GM19239 (cell line): Measurements from ENCODE around the gene CCNL2.
"Not testable (repeated sequence)": the region's sequence is repeated elsewhere in the genome, so short reads cannot be mapped to it uniquely, and the experiment has no call there.

Experiments
- DNase-seq: peaks from one replicate; pipeline ENCODE4 v3.0.0; 2011; ENCODE audit warnings: low spot score; ENCODE audit not compliant: insufficient read length
- FAIRE-seq: peaks from 2 replicates; lab custom pipeline; 2011; peaks lifted over from hg19 to GRCh38; lab: Jason Lieb, UNC

CCNL2 gene

GRCh38 chr1:1399187-1399871 lies at the start of gene CCNL2:
TSS of gene CCNL2 (minus strand) at chr1:1399335. CDS start at chr1:1399306, 29 bp downstream.
- FAIRE-seq, result peak; percentile 89
- DNase-seq, result peak; percentile 98

GRCh38 chr1:1446631-1447030 lies 47.5 kb upstream of the CCNL2 start:
- DNase-seq, FAIRE-seq: not testable (repeated sequence)

GRCh38 chr1:1442069-1442770 lies 43.1 kb upstream of the CCNL2 start:
- no peak for DNase-seq
- no peak for FAIRE-seq

GRCh38 chr1:1441002-1441888 lies 42.1 kb upstream of the CCNL2 start:
- FAIRE-seq, result no peak
- DNase-seq, result peak; percentile 93

DNA sequence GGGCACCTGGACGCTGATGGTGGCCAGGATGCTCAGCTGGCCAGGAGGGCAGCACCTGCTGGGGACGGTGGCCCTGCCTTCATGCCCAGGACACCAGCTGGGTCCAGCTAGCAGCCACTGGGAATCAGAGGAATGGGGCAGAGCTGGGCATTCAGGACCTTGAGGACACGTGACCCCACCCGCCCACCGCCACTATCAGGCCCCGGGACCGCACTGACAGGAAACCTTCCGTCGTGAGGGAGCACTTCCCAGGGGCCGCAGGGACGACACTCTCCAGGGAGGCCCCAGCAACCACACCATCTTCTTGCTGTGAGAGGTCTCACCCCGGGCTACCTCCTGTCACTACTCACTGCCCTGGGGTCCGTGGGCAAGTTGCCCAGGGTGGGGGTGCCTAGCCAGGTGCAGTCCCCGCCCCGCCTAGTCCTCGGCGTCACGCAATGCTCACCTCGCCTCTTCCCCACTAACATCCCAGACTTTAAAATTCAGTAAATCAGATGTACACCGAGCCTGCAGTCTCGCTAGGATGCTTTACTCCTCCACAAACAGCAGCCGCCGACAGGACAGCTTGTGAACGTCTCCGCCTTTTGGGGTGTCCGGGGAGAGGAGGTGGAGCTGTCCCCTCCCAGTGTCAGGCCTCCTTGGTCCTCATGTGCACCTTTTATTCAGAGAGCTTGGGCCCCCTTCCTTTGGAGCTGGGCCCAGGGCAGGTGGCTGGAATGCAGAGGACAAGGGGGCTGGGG lies 41.3 kb upstream of the CCNL2 start:
- DNase-seq (peak; percentile 26), FAIRE-seq (no peak)

DNA sequence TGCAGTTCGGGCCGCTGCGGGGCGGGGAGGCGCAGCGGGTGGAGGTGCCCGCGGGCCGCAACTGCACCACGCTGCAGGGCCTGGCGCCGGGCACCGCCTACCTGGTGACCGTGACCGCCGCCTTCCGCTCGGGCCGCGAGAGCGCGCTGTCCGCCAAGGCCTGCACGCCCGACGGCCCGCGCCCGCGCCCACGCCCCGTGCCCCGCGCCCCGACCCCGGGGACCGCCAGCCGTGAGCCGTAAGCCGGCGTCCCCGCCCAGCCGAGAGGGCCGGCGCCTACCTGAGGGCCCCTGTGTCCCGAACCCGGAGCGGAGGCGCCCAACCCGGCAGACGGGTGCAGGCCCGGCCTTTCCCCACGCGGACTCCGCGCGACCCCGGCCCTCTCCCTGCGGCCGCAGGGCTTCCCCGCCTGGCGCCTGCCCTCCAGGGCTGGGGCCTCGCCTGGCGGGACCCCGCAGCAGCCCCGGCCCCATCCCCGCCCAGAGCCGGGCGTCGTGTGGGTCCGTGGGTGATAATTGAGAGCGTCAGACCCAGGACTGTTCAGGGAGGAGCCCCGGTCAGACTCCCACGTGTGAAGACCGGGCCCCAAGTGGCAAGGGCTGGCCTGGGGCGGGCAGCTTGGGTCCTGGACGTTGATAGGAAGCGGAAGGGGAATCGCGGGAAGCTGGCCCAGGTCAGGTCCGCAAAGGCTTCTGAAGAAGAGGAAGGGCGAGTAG lies 40.6 kb upstream of the CCNL2 start:
- FAIRE-seq, result no peak

GRCh38 chr1:1438531-1439381 lies 39.6 kb upstream of the CCNL2 start:
- FAIRE-seq, result no peak
- DNase-seq, result no peak

More for the DNA sequence above, 40.6 kb upstream of the CCNL2 start:
- DNase-seq, result no peak

GRCh38 chr1:1437904-1438376 lies 38.8 kb upstream of the CCNL2 start:
- DNase-seq, result peak; percentile 100
- peak; percentile 92 for FAIRE-seq

DNA sequence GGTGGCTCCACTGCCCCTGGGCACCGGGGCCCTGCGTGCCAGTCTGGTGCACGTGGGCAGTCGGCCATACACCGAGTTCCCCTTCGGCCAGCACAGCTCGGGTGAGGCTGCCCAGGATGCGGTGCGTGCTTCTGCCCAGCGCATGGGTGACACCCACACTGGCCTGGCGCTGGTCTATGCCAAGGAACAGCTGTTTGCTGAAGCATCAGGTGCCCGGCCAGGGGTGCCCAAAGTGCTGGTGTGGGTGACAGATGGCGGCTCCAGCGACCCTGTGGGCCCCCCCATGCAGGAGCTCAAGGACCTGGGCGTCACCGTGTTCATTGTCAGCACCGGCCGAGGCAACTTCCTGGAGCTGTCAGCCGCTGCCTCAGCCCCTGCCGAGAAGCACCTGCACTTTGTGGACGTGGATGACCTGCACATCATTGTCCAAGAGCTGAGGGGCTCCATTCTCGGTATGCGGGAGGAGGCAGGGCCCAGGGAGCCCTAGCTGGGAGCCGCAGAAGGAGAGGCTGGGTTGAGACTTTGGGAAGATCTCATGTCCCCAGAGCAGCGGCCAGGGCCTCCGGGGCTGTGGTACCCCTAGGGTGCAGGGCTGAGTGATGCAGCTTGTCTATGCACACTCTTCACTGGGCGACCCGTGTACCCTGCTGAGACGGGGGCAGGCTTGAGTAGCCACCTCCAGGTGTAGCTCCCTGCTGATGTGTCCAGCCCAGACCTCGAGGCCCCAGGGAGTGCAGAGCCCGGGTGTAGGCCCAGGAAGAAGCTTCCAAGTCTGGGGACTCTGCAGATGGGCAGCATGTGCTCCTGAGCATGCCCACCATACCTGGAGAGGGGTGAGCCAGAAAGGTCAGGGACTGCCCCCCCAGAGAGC lies 38.1 kb upstream of the CCNL2 start:
- FAIRE-seq (no peak), DNase-seq (peak; percentile 33)

DNA sequence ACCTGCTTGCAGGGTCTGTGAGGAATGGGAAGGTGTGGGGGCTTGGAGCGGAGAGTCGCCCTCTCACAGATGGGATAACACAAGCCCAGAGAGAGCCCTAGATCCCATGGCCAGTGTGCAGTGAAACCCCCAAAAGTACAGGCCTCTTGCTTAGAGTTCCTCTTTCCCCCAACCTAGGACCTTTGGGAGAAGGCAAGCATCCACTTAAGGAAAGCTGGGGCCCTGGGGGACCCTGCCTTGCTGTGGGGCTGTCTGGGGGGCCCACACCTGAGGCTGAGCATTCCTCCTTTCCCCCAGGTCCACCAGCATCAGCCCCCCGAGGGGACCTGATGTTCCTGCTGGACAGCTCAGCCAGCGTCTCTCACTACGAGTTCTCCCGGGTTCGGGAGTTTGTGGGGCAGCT lies 37.5 kb upstream of the CCNL2 start:
- DNase-seq (no peak), FAIRE-seq (no peak)

GRCh38 chr1:1435911-1436629 lies 36.9 kb upstream of the CCNL2 start:
- DNase-seq (peak; percentile 20), FAIRE-seq (no peak)

- DNase-seq (peak; percentile 96), FAIRE-seq (no peak)
Measured at GRCh38 chr1:1435106-1435903, 36.2 kb upstream of the CCNL2 start, which contains the start of gene VWA1. TSS of gene VWA1 (plus strand) at chr1:1435690. CDS start at chr1:1435749, 59 bp downstream.

- peak; percentile 39 for FAIRE-seq
Measured at GRCh38 chr1:1434824-1435105, 35.6 kb upstream of the CCNL2 start.

GRCh38 chr1:1434131-1434823 lies 35.1 kb upstream of the CCNL2 start:
- FAIRE-seq, result no peak
- DNase-seq, result peak; percentile 59

More at GRCh38 chr1:1434824-1435105, 35.6 kb upstream of the CCNL2 start:
- peak; percentile 17 for DNase-seq

GRCh38 chr1:1433804-1434130 lies 34.6 kb upstream of the CCNL2 start:
- DNase-seq (peak; percentile 50), FAIRE-seq (no peak)
